Glutamatergic neuron (in vitro differentiated cells): Measurements from ENCODE around the gene EPN2. TPM values are rescaled to one million over a fixed set of nuclear protein-coding genes. Genes with fewer than 3 reads are reported as not detected.
"Not testable (repeated sequence)": the region's sequence is repeated elsewhere in the genome, so short reads cannot be mapped to it uniquely, and the experiment has no call there.

Source experiments
- DNase-seq: peaks from one replicate; pipeline ENCODE4 v3.0.0; 2022
- H3K27ac Mint-ChIP-seq: one replicate; pipeline ENCODE4 v1.8.0; 2020; ENCODE audit warnings: mild to moderate bottlenecking, mixed read lengths, inconsistent platforms; ENCODE audit not compliant: unreplicated experiment
- H3K27me3 Mint-ChIP-seq: one replicate; pipeline ENCODE4 v1.8.0; 2020; ENCODE audit warnings: mild to moderate bottlenecking, moderate library complexity, mixed read lengths, inconsistent platforms; ENCODE audit not compliant: unreplicated experiment
- H3K36me3 Mint-ChIP-seq: one replicate; pipeline ENCODE4 v1.8.0; 2020; ENCODE audit warnings: mild to moderate bottlenecking, mixed read lengths, inconsistent platforms; ENCODE audit not compliant: unreplicated experiment
- H3K4me1 Mint-ChIP-seq: one replicate; pipeline ENCODE4 v1.8.0; 2020; ENCODE audit warnings: mild to moderate bottlenecking, low read depth, mixed read lengths, inconsistent platforms; ENCODE audit not compliant: unreplicated experiment
- H3K4me3 Mint-ChIP-seq: one replicate; pipeline ENCODE4 v1.8.0; 2020; ENCODE audit warnings: mild to moderate bottlenecking, mixed read lengths, inconsistent platforms; ENCODE audit not compliant: unreplicated experiment
- H3K9me3 Mint-ChIP-seq: one replicate; pipeline ENCODE4 v1.8.0; 2020; ENCODE audit warnings: mild to moderate bottlenecking, moderate library complexity, mixed read lengths, inconsistent platforms; ENCODE audit not compliant: unreplicated experiment
- CTCF ChIP-seq: fragments of 200-600 bp; sonication (generic); IDR thresholded peaks from one replicate; pipeline ENCODE4 v1.5.0; 2021; ENCODE audit not compliant: partially characterized antibody, unreplicated experiment
- total RNA-seq: library from RNA; stranded (reverse); fragmentation: NEBNext Ultra II Directional; extraction: Animal tissue kit (Norgen Biotek cat#: 25700); gene quantifications from one replicate; pipeline ENCODE4 v1.2.1, GENCODE V29; 2021; ENCODE audit not compliant: unreplicated experiment

The EPN2 gene
- total RNA-seq, 1 donor from 2014 or later: 45.2 TPM

DNA sequence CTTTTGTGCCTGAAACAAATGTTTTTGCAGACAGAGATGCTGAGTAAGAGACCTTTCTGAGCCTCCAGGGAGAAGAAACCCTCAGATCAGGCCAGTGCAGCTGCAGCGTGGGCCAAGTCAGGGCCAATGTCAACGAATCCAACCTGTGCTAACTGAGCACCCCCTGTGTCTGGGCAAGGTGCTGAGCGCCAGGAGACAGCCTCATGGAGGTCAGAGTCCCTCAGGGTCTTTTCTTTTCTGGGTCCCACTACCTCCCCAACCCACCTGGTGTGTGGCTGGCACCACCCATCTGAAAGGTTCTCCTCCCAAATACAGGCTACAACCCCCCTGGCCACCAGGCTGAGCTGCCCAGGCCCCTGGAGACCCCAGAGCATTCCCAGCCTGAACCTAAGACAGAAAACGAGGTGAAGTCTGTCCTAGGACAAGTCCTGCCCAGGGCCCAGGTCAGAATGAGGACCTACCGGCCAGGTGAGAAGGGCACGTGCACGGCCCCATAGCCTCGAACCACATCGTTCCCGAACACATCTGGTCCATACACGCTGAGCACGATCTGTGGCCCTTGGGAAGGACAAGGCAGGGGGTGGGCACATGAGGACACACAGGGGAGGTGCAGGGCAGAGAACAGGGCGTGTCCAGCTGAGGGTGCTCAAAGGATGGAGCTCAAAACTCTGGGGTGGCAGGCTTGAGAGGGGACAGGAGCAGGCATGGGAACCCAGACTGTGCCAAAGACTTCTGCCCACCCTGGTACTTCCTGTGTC is 110.3 kb downstream of the EPN2 start:
- Mint-ChIP-seq H3K27me3 (peaks cover 6% of the 10 kb centered on the region), H3K36me3 (no peaks in the 10 kb centered on the region), H3K9me3 (no peaks in the 10 kb centered on the region), H3K4me1 (peaks cover 7% of the 10 kb centered on the region), H3K27ac (no peak overlapping the region), H3K4me3 (no peak overlapping the region)
- no peak for DNase-seq
- TF ChIP-seq CTCF: no peak

DNA sequence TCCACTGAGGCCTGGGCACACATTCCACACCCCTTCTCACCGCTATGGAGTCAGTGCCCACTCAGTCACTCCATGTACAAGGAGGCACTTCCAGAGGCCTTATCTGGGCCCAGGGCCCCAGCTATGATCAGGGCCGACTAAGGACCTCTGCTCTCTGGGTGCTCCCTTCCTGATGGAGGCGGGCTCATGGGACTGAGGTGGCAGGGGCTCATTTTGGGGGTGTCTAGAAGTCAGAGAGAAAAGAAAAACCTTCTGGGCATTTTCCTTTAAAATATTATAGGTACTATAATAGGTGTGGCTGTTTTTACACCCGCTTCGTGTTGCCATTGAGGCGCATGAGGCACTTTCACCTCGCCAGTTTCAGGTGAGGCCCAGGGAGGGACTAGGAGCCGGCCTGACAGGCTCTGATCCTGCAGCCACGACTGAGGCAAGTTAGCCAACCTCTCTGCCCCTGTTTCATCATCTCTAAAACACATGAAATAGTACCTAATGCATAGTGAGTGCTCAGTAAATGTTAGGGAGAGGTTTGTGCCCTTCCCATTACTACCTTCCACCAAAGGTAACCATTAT is 111.0 kb downstream of the EPN2 start:
- H3K27ac Mint-ChIP-seq: no peak overlapping the region
- no peaks in the 10 kb centered on the region for H3K36me3 Mint-ChIP-seq
- no peak for DNase-seq
- H3K4me3 Mint-ChIP-seq: no peak overlapping the region
- peaks cover 6% of the 10 kb centered on the region for H3K27me3 Mint-ChIP-seq
- H3K9me3 Mint-ChIP-seq: no peaks in the 10 kb centered on the region
- TF ChIP-seq CTCF: no peak
- H3K4me1 Mint-ChIP-seq: peaks cover 7% of the 10 kb centered on the region

DNA sequence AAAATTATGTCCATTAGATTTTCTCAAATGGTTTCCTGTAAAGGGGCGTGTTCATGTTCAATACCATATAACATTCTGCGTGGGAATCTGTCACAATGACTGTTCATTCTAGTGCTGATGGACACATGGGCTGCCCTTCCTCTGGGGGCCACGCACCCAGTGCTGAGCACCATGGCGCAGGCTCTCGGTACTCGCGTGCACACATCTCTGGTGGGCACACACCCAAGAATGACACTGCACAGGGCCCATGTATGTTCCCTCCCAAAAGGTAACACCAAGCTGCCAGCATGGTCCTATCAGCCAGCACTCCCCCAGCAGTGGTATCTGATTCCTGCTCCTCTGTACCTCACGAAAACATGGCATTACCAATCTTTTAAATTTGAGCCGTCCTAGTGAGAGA is 111.6 kb downstream of the EPN2 start:
- H3K27ac Mint-ChIP-seq: no peak overlapping the region
- H3K4me3 Mint-ChIP-seq: no peak overlapping the region
- TF ChIP-seq CTCF: no peak

DNA sequence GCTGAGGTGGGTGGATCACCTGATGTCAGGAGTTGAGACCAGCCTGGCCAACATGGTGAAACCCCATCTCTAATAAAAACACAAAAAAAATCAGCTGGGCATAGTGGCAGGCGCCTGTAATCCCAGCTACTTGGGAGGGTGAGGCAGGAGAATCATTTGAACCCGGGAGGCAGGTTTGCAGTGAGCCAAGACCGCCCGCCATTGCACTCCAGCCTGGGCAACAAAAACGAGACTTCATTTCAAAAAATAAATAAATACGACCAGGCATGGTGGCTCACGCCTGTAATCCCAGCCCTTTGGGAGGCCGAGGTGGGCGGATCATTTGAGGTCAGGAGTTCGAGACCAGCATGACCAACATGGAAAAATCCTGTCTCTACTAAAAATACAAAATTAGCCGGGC is 116.2 kb downstream of the EPN2 start:
- not testable (repeated sequence) for H3K4me3 Mint-ChIP-seq, H3K27ac Mint-ChIP-seq, H3K27me3 Mint-ChIP-seq, DNase-seq, H3K36me3 Mint-ChIP-seq, H3K9me3 Mint-ChIP-seq
- H3K4me1 Mint-ChIP-seq: peaks cover 16% of the 10 kb centered on the region

More for the DNA sequence above, 111.6 kb downstream of the EPN2 start:
- Mint-ChIP-seq H3K27me3 (peaks cover 6% of the 10 kb centered on the region), H3K4me1 (peaks cover 7% of the 10 kb centered on the region), H3K36me3 (no peaks in the 10 kb centered on the region), H3K9me3 (no peaks in the 10 kb centered on the region)
- no peak for DNase-seq

DNA sequence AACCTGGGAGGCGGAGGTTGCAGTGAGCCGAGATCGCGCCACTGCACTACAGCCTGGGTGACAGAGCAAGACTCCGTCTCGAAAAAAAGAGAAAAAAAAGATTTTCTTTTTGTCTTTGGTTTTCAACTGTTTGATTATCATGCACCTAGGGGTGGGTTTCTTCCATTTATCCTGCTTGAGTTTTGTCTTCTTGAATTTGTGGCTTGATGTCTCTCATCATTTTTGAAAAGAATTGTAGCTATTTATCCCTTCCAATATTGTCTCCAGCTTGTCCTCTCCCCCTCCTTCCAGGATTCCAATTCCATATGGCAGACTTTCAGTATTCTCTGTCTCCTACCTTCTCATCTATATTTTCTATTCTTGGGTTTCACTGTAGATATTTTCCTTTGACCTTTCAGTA is 117.6 kb downstream of the EPN2 start:
- Mint-ChIP-seq H3K27me3 (peaks cover 4% of the 10 kb centered on the region), H3K4me1 (peaks cover 18% of the 10 kb centered on the region), H3K36me3 (no peaks in the 10 kb centered on the region), H3K9me3 (peaks cover 6% of the 10 kb centered on the region), H3K4me3 (no peak overlapping the region), H3K27ac (no peak overlapping the region)
- no peak for DNase-seq
- no peak for TF ChIP-seq CTCF
